ENCODE results near the gene TRHDE.

The TRHDE gene

GRCh38 chr12:72272091-72272661 is at the start of gene TRHDE:
TRHDE (plus strand) TSS chr12:72272370; CDS start chr12:72272644, 274 bp downstream.
- TF ChIP-seq MAX (IDR thresholded peaks at IDR 0.05; ENCODE audit: low read depth, low read length) (no peak), CTCF (IDR thresholded peaks at IDR 0.05; ENCODE audit: low read depth, low read length) (no peak), POLR2A (IDR thresholded peaks at IDR 0.05; ENCODE audit: extremely low read depth, insufficient read length) (no peak), MYC (IDR thresholded peaks at IDR 0.05; ENCODE audit: low read depth, low read length) (no peak)
- DNase-seq (ENCODE audit: low read depth) = no peak
- H3K4me3 ChIP-seq (ENCODE audit: low read depth, low read length) = no peak within 1 kb of the TSS

- no peak for DNase-seq (ENCODE audit: low read depth)
Observed at GRCh38 chr12:72226510-72226909, 45.7 kb upstream of the TRHDE start.

GRCh38 chr12:72228424-72228823 is 43.7 kb upstream of the TRHDE start:
- no peak for TF ChIP-seq MYC (IDR thresholded peaks at IDR 0.05; ENCODE audit: low read depth, low read length)
- no peak for TF ChIP-seq POLR2A (IDR thresholded peaks at IDR 0.05; ENCODE audit: extremely low read depth, insufficient read length)
- no peak for TF ChIP-seq CTCF (IDR thresholded peaks at IDR 0.05; ENCODE audit: low read depth, low read length)
- TF ChIP-seq MAX (IDR thresholded peaks at IDR 0.05; ENCODE audit: low read depth, low read length) = no peak
- H3K4me3 ChIP-seq (ENCODE audit: low read depth, low read length) = no peak overlapping the region
- no peak for DNase-seq (ENCODE audit: low read depth)

More at GRCh38 chr12:72226510-72226909, 45.7 kb upstream of the TRHDE start:
- H3K4me3 ChIP-seq (ENCODE audit: low read depth, low read length) = no peak overlapping the region
- TF ChIP-seq MYC (IDR thresholded peaks at IDR 0.05; ENCODE audit: low read depth, low read length) (no peak), POLR2A (IDR thresholded peaks at IDR 0.05; ENCODE audit: extremely low read depth, insufficient read length) (no peak), CTCF (IDR thresholded peaks at IDR 0.05; ENCODE audit: low read depth, low read length) (no peak), MAX (IDR thresholded peaks at IDR 0.05; ENCODE audit: low read depth, low read length) (no peak)

- no peak overlapping the region for H3K4me3 ChIP-seq (ENCODE audit: low read depth, low read length)
- TF ChIP-seq POLR2A (IDR thresholded peaks at IDR 0.05; ENCODE audit: extremely low read depth, insufficient read length) = no peak
- TF ChIP-seq MAX (IDR thresholded peaks at IDR 0.05; ENCODE audit: low read depth, low read length) = no peak
- no peak for TF ChIP-seq CTCF (IDR thresholded peaks at IDR 0.05; ENCODE audit: low read depth, low read length)
- no peak for TF ChIP-seq MYC (IDR thresholded peaks at IDR 0.05; ENCODE audit: low read depth, low read length)
- no peak for DNase-seq (ENCODE audit: low read depth)
Observed at GRCh38 chr12:72230589-72230988, 41.6 kb upstream of the TRHDE start.

GRCh38 chr12:72234886-72235285 is 37.3 kb upstream of the TRHDE start:
- no peak for DNase-seq (ENCODE audit: low read depth)
- TF ChIP-seq MYC (IDR thresholded peaks at IDR 0.05; ENCODE audit: low read depth, low read length) (no peak), MAX (IDR thresholded peaks at IDR 0.05; ENCODE audit: low read depth, low read length) (no peak), POLR2A (IDR thresholded peaks at IDR 0.05; ENCODE audit: extremely low read depth, insufficient read length) (no peak), CTCF (IDR thresholded peaks at IDR 0.05; ENCODE audit: low read depth, low read length) (no peak)
- H3K4me3 ChIP-seq (ENCODE audit: low read depth, low read length) = no peak overlapping the region

Measured in NB4 (cell line).